ENCODE measurements around the gene TUBB4B.

- TF ChIP-seq POLR2AphosphoS5 (IDR thresholded peaks at IDR 0.05) = no peak
- no peak for TF ChIP-seq CTCF (IDR thresholded peaks at IDR 0.05)
Observed at GRCh38 chr9:137214620-137215019, 26.5 kb upstream of the TUBB4B start.
